MM.1S (cell line): ENCODE results near the gene GSG1L.

Experiments used
- CTCF ChIP-seq: fragments of 300-600 bp; sonication (generic); IDR thresholded peaks from 2 replicates; pipeline ENCODE4 v1.5.1; 2016; ENCODE audit warnings: antibody characterized with exemption, low read length, mixed read lengths
- EZH2 ChIP-seq: fragments of 300-600 bp; sonication (generic); optimal IDR thresholded peaks from 2 replicates; pipeline ENCODE3; 2017; ENCODE audit warnings: low read depth, mild to moderate bottlenecking, antibody characterized with exemption, low read length, mixed read lengths
- EZH2phosphoT487 ChIP-seq: fragments of 300-600 bp; sonication (generic); IDR thresholded peaks from 2 replicates; pipeline ENCODE4 v1.6.1; 2018; ENCODE audit warnings: antibody characterized with exemption, low read length

GRCh38 chr16:27943766-27944165 is 119.7 kb downstream of the GSG1L start:
- TF ChIP-seq CTCF (no peak), EZH2 (no peak), EZH2phosphoT487 (no peak)
